Measurements from ENCODE around the gene NUP43. TPM values are rescaled to one million over a fixed set of nuclear protein-coding genes. Genes with fewer than 3 reads are reported as not detected.
A peak's percentile ranks its signal among the peaks of the same experiment; 100 is the strongest.

The NUP43 gene
- polyA plus RNA-seq, 1 experiment = 20.1 TPM

DNA sequence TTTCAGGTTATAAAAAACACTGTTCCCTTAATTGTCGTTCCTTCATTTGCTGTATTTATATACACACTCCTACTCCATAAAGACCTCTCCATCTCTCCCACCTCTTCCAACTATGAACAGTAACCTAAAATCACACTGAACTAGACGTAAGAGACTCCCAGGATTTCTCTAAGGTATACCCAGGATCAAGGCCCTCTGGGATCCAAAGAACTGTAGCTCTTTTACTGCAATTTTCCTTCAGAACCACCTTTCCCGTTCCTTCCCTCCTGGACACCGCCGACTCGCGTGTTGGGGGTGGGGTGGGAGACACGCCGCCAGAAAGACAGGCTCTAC lies 29.1 kb downstream of the NUP43 start:
- CTCF ChIA-PET = interaction anchor here (1.0 kb wide), 2 partner anchors 12 to 58 kb away, joined by 3 read pairs; no protein-coding TSS in a partner anchor
- POLR2A ChIA-PET = no interaction called here
- Histone ChIP-seq H3K36me3 (ENCODE audit: control insufficient read depth, insufficient read depth, low read length) (no peaks in the 10 kb centered on the region), H3K27me3 (ENCODE audit: control insufficient read depth, insufficient read depth, low read length) (no peaks in the 10 kb centered on the region), H3K4me3 (ENCODE audit: low read depth, low read length) (peak overlapping the region; percentile 99)
- DNase-seq (ENCODE audit: low read depth) = no peak
- TF ChIP-seq CTCF (IDR thresholded peaks at IDR 0.05; ENCODE audit: insufficient read depth, low read depth, low read length) = no peak

DNA sequence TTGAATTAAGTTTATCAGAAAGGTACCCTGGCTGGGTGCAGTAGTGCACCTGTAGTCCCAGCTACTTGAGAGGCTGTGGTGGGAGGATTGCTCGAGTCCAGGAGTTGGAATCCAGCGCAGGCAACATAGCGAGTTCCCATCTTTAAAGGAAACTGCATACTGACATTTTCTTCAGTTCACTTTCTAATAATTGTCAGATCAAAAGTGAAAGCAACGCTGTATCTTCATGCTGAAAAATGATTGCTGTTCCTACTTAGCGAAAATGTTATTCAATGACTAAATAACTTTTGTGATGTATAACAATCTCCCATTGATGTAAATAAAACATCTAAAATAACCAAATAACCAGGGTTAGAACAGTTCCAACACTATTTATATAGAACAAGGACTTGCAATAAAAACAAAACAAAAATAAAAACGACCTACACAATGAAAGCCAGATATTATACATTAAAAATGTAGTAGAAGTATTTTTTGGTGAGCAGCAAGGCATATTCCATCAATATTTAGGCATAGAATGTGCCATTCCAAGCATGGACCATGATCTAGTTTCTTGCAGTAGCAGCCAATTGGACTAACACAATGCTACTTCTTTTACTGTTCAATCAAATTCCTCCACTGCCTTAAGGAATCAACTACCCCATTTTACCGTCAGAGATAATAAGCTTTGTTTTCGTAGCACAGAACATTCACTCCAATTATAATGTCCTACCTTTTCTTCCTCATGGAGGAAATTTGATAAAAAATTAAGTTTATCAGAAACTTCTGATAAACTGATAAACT lies 30.0 kb downstream of the NUP43 start:
- peak overlapping the region; percentile 99 for H3K4me3 ChIP-seq (ENCODE audit: low read depth, low read length)
- no peaks in the 10 kb centered on the region for H3K36me3 ChIP-seq (ENCODE audit: control insufficient read depth, insufficient read depth, low read length)
- CTCF ChIA-PET = interaction anchor here (1.0 kb wide), 1 partner anchor 11 kb away, joined by 3 read pairs; no protein-coding TSS in a partner anchor
- POLR2A ChIA-PET = no interaction called here
- TF ChIP-seq CTCF (IDR thresholded peaks at IDR 0.05; ENCODE audit: insufficient read depth, low read depth, low read length) = no peak
- no peak for DNase-seq (ENCODE audit: low read depth)
- H3K27me3 ChIP-seq (ENCODE audit: control insufficient read depth, insufficient read depth, low read length) = no peaks in the 10 kb centered on the region

DNA sequence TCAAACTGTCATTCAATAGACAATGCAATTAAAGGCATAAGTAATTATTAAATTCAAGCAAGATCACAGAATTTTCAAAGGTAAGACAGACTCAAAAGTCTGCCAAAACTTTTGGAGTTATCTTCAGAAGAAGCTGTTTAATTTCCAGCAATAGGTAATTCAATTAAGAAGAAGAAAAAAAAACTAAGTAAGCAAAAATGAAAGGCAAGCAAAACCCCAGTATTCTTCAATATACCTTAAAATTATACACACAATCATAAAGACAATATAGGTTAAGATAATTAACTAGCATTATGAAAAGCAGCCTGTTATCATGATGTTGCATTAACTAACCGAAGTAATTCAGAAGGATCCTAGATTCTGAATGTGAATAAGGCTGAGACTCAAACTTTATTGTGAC lies 31.9 kb downstream of the NUP43 start:
- CTCF ChIA-PET = no interaction called here
- no peak for TF ChIP-seq CTCF (IDR thresholded peaks at IDR 0.05; ENCODE audit: insufficient read depth, low read depth, low read length)
- H3K27me3 ChIP-seq (ENCODE audit: control insufficient read depth, insufficient read depth, low read length) = no peaks in the 10 kb centered on the region
- H3K36me3 ChIP-seq (ENCODE audit: control insufficient read depth, insufficient read depth, low read length) = no peaks in the 10 kb centered on the region
- DNase-seq (ENCODE audit: low read depth) = no peak
- POLR2A ChIA-PET = no interaction called here
- H3K4me3 ChIP-seq (ENCODE audit: low read depth, low read length) = no peak overlapping the region

DNA sequence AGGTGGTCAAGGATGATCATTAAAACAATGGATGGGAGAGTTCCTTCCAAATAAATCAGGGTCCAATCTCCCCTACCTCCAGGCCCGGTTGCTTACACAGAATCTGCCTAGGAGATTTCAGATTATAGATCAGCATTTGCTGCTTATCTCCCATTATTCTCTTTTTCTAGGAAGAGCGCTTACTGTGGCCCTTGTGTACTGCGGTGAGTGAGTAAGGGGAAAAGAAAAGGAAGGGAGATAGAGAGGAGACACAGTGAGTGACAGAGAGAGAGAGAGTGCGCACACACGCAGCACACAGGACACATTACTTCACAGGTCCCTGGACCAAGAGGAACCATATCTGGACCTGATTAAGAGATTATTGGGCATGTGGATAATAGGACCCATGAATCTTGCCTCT lies 34.6 kb downstream of the NUP43 start:
- H3K4me3 ChIP-seq (ENCODE audit: low read depth, low read length) = no peak overlapping the region
- H3K27me3 ChIP-seq (ENCODE audit: control insufficient read depth, insufficient read depth, low read length) = no peaks in the 10 kb centered on the region
- ChIA-PET POLR2A (no interaction called here), CTCF (interaction anchor here (1.2 kb wide), 1 partner anchor 12 kb away, joined by 3 read pairs; no protein-coding TSS in a partner anchor)
- no peak for TF ChIP-seq CTCF (IDR thresholded peaks at IDR 0.05; ENCODE audit: insufficient read depth, low read depth, low read length)
- DNase-seq (ENCODE audit: low read depth) = no peak
- no peaks in the 10 kb centered on the region for H3K36me3 ChIP-seq (ENCODE audit: control insufficient read depth, insufficient read depth, low read length)

DNA sequence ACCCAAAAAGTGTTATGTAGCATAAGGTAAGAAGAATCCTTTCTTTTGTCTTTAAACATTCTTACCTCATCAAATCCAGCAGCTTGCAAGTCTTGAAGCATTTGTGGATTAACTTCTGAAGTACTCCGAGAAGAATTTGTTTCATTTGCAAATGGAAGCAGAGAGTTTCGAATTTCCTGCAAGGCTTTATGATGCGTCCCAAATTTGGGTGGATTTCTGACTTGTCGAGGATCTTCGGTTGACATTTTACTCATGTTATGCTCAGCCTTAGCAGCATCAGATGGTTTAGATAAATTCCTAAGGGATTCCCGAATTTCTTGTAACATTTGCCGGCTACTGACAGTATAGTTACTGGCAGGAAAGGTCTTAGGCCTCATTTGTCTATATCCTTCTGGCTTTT lies 44.6 kb downstream of the NUP43 start:
- TF ChIP-seq CTCF (IDR thresholded peaks at IDR 0.05; ENCODE audit: insufficient read depth, low read depth, low read length) = no peak
- POLR2A ChIA-PET = no interaction called here
- no peaks in the 10 kb centered on the region for H3K36me3 ChIP-seq (ENCODE audit: control insufficient read depth, insufficient read depth, low read length)
- CTCF ChIA-PET = interaction anchor here (0.6 kb wide), 1 partner anchor 184 kb away, joined by 4 read pairs; no protein-coding TSS in a partner anchor
- H3K4me3 ChIP-seq (ENCODE audit: low read depth, low read length) = no peak overlapping the region
- no peak for DNase-seq (ENCODE audit: low read depth)
- H3K27me3 ChIP-seq (ENCODE audit: control insufficient read depth, insufficient read depth, low read length) = no peaks in the 10 kb centered on the region
